ENCODE data around the gene GPR65. TPM values are rescaled to one million over a fixed set of nuclear protein-coding genes. Genes with fewer than 3 reads are reported as not detected.
"Not testable (repeated sequence)": the region's sequence is repeated elsewhere in the genome, so short reads cannot be mapped to it uniquely, and the experiment has no call there.

GPR65 gene
- polyA plus RNA-seq, 10 donors: 0.28 to 0.82 (median 0.54) TPM

DNA sequence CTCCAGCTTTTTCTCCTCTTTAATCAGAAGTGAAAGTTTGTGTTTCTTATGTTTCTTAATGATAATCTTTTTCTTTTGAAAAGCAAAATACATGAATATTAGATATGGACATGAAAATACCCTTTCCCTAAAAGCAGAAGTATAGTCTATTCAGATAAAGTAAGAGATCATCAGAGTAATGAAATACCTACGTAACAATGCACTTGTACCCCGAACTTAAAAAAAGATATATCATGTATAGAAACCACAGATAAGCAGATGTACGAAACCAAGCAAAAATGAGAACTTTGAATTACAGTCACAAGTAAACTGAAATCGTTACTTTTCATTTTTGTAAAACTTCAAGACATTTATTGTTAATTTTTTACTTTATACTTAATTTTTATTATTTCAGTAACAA, 1.5 kb upstream of the GPR65 start:
- DNase-seq: no peak

DNA sequence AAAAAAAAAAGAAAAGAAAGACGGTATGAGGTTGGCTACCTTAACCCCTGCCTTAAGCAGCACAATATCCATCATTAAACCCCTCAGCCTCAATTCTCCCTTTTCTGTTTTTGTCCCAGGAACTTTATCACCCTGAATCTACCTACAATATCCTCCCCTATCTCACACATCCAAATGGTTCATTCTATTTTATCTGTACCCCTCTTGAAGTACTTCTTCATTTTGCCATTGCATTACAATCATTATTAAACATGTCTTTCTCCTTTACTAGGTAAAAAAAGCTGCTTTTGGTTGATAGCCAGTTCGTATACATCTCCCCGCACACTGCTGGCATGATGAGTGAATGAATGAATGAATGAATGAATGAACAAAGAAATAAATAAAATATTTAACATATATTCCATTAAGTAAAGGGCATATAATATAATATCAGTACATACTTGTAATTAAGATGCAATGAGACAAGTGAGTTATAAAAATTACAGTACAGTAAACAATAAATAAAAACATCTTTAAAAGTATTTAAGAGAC, 364 bp upstream of the GPR65 start:
- DNase-seq: no peak

DNA sequence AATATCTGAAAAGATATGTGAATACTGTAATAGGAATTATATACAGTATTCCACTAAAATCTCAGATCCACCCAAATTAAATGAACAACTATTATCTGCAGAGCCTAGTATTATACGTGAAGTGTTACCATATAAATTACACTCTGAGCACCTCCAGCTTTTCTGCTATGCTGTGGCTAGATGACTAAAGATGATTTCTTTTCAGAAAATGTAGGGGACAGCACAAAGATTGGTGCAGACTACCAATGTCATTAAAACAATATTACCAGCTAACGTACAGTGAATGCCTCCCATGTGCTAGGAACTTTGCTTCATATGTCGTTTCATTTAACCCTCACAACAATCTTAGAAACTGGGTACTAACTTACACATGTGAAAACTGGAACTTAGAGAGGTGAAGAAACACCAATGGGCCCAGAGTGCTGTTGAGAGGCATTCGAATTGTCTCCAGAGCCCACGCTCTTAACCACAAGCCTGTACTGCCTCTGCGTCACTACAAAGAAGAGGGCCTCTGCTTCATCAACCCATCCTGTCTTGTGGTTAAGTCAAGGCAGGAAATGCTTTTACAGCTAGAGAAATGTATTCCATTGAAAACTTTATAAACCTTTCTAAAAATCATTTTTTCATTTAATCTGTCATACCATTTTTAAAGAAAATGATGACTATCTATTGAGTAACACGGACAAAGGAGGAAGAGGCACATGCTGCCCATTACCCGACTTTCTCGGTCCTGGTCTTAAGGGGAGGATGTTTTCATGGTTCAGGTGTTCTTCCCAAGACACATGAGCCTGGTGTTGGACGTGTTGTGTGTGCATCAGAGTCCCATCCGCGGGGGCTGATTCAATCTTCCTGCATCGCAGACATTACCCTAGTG, 1.3 kb downstream of the GPR65 start:
- no peak for DNase-seq

DNA sequence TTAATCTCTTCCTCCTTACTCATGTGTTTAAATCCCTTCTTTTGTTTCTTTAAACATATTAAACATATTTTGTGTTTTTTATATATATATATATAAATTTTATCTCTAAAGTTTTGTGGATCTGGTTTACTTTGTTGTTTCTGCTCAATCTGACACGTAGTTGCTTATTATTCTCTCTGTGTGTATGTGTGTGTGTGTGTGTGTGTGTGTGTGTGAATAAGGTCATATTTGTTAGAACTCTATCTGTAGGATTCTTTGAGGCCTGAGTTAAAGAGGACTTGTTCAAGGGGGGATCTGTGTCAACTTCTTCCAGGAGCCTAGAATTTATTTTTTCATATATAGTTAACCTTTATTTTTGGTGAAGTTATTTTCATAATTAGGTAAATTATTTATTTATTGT, 2.7 kb downstream of the GPR65 start:
- DNase-seq: no peak

DNA sequence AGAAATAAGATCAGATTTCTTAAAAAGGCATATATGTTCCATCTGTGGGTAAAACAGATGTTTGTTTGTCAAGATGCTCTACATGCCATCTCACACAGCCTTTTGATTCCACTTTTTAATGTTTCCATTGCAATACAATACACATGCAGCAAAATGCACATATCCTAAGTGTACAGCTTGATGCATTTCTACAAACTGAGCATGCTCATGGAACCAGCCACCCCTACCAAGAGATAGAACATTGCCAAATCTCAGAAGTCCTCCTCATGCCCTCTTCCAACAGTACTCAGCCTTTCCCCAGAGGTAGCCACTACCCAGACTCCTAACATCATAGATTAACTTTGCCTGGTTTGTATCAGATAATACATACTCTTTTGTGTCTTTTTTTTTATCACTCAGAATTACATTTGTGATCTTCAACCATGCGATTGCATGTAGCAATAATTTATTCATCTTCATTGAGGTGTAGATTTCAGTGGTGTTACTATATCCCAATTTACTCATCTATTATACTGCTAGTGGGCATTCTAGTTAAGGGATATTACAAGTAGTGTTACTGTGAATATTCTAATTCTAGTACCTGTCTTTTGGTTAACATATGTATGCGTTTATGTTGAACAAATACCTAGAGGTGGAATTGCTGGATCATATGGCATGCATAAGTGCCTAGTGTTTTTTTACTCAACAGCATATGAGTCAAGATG, 3.3 kb downstream of the GPR65 start:
- DNase-seq: no peak

DNA sequence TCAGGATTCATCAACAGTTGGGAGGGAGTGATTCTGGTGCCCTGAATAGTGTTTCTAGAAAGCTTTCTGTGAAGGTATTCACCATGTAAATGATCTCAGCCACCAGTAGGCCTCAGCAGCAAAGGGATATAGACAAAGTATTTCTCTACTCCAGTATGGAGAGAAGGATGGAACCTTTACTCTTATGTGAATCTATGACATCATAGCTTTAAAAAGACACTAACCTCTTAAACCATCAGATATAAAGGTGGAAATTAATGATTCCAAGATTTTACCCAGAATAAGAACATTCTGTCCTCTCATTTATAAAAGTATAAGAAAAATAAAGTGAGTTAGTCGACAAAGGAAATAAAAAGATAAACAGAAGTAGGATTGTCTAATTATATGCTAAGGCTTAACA, 4.6 kb downstream of the GPR65 start:
- DNase-seq: no peak

DNA sequence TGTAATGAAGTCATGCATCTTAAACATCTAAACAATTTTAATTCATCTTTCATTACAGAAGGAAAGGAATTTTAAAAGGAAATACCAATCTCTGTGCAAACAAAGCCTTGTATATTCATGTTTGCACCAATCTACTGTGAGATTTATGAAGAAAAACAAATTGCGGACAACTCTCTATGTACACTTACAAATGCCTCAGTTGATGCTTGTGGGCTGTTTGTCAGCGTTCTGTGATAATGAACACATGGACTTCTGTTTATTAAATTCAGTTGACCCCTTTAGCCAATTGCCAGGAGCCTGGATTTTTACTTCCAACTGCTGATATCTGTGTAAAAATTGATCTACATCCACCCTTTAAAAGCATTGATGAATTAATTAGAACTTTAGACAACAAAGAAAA, 5.4 kb downstream of the GPR65 start:
- DNase-seq: no peak

DNA sequence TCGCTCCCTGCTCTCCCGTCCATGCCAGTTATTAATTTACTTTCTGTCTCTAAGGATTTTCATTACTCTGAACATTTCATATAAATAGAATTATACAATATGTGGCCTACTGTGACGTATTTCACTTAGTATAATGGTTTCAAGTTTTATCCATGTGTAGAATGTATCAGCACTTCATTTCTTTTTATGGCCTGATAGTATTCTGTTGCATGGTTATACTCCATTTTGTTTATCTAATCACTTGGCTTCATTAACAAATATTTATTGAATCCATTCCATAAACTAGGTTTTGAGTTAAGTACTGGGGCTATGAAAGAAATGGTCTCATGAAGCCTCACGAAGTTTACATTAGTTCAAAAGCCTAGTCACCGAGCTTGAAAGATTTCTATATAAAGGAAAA, 7.6 kb downstream of the GPR65 start:
- DNase-seq: no peak

DNA sequence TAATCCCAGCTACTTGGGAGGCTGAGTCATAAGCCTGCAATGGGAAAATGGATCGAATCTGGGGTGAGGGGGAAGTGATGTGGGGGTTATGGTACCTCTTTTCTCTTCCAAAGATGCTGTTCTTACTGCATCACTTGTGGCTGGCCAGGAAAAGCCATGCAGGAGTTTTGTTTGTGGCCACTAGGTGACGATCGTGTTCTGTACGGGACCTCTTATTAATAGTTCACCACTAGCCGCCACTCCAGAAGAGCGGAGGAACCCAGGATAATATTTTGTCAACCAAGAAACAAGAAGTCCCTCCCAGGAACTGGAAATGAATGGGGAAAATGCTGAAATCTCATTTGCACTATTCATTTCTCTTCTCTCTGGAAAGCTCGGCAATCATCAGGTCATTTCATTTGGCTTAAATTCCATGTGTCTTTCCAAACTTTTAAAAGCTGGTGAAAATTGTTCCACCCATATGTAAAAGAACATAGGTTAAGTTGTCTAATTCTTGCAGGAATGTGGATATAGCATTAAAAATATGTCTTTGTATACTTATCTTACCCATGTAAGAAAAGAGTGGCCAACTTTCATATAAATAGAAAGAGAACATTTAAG, 8.9 kb downstream of the GPR65 start:
- DNase-seq: peak; percentile 51 to 80 (median 60)

DNA sequence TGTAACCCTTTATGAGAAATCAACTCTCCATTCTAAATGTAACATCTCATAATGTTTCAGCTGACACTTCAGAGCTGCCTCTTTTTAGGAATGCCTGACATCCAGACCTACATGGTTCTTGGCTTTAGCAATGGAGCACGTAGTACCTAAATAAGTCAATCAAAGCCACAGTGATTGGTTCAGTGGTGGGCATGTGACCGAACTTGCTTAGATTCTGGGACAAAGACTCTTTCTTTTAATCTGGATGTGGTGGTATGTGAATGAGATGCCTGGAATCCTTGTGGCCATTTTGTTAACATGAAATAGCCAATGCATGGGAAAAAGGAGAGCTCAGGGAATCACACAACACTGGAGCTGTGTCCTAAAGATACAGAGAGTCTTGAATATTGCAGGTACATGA, 11.8 kb downstream of the GPR65 start:
- no peak for DNase-seq

DNA sequence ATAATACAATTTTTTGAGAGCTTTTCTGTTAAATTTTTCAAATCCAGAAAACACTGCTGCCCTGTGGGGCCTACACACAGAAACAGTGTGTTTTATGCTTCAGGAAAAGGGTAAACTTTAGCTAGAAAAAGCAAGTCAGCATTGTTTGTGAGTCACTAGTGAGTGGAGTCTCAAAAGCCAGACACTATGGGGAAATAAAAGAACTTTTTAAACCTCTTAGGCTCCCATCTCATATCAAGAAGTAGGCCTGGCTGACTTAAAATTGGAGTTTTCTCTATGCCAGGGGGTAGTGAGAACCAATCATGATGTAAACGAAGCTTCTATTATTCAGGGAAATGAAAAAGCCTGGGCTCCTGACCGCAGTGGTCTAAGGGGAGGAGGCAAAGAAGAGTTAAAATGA, 12.6 kb downstream of the GPR65 start:
- DNase-seq: no peak

DNA sequence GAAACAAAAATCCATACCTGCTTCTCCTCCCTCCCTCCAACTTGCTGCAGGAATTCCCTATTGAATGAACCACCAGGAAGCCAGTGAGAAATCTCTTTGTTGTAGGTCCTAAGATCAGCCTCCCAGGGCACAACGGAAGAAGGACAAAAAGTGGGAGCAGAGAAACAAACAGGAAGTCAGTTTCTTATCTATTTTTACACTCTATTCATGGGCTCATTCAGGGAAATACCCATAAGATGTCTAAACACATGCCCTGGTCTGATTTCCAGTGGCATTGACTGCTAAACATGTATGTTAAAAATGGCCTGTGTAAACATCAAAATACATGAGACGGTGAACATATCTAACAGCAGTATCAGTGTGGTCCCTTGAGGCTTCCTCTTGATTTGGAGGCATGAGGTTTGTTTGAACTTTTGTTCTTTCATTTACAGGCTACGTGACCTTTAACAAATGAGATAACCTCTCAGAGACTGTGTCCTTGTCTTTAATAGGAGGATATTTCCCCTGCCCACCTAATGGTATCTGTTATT, 18.8 kb downstream of the GPR65 start:
- no peak for DNase-seq

DNA sequence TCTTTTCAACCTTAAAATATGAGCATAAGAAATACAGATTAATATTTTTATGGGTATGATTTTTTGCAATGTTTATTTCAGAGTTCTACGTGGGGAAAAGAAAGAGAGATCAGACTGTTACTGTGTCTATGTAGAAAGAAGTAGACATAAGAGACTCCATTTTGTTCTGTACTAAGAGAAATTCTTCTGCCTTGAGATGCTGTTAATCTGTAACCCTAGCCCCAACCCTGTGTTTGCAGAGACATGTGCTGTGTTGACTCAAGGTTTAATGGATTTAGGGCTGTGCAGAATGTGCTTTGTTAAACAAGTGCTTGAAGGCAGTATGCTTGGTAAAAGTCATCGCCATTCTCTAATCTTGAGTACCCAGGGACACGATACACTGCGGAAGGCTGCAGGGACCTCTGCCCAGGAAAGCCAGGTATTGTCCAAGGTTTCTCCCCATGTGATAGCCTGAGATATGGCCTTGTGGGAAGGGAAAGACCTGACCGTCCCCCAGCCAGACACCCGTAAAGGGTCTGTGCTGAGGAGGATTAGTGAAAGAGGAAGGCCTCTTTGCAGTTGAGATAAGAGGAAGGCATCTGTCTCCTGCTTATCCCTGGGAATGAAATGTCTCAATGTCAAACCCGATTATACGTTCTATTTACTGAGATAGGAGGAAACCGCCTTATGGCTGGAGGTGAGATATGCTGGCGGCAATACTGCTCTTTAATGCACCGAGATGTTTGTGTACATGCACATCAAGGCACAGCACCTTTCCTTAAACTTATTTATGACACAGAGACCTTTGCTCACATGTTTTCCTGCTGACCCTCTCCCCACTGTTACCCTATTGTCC, 19.5 kb downstream of the GPR65 start:
- not testable (repeated sequence) for DNase-seq

DNA sequence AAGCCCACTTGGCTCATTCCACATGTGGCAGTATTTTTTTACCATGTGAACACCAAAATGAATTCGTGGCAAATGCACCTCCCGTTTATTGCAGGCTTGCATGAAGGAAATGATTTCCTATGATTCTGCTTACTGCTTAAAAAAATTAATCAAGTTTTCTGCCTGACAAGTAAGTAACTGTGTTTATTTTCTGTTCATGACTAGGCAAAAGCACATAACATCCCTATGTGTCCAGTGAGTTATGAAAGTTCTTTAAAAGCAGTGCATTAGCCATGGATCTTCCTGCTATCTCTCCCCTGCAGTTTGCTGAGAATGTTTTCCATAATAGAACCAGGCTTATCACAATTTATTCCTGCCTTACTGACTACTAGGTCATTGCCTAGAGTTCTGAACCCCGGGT, 20.4 kb downstream of the GPR65 start:
- no peak for DNase-seq

DNA sequence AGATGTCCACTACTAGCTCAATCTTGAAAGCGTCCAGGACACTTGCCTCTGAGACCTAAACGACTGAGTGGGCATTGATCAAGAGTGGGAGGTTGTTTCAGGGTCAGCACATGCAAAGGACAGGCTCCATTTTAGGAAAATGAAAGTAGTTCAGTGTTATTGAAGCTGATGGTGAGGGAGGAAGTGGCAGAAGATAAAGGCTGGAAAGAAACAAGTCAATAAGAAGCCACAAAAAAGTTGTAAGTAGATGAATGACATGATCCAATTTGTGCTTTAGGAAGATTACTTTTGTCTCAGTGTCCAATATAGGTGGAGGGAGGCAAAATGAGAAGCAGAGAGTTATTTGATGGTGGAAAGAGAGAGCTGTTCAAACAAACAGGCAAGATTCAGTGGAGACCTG, 22.0 kb downstream of the GPR65 start:
- no peak for DNase-seq

DNA sequence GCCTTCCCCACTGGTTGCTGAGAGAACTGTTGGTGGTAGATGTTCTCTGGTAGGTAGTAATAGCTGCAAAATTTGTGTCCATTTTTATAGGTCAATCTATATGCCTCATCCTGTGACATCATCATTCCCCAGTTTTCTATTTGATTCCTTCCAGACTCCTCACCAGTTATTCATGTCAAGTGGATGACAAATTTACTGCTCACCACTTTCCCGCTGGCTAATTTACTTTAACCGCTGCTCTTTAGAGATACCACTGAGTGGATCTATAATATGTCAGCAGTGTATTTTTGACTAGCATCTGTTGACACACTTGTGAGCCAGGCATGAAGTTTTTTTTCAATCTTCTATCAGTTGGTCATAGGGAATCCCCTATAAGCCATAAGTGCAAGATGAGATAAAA, 24.6 kb downstream of the GPR65 start:
- no peak for DNase-seq

DNA sequence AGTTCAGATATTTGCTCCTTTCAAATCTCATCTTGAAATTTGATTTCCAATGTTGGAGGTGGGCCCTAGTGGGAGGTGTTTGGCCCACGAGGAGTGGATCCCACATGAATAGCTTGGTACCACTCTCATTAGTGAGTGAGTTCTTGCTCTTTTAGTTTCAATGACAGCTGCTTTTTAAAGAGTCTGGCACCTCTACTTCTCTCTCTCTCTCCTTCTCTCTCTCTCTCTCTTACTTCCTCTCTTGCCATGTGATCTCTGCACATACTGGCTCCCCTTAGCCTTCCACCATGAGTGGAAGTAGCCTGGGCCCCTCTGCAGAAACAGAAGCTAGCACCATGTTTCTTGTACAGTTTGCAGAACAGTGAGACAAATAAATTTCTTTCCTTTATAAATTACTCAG, 25.1 kb downstream of the GPR65 start:
- DNase-seq: no peak

DNA sequence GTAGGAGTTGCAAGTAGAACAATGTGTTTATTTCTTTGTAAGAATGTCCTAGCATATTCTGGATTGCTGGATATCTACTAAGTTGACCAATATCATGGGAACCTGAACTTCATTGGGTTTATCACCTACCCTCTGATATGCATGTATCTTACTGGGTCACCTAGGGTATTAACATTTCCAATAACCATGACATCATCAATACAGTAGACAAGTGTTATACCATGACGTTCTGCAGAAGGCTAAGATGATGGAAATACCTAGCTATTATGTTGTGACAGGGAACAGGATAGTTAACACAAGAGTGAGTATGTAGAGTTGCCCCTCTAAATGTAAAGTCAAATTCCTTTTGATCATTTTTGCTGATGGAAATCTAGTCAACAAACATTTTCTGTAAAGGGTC, 26.0 kb downstream of the GPR65 start:
- DNase-seq: no peak

DNA sequence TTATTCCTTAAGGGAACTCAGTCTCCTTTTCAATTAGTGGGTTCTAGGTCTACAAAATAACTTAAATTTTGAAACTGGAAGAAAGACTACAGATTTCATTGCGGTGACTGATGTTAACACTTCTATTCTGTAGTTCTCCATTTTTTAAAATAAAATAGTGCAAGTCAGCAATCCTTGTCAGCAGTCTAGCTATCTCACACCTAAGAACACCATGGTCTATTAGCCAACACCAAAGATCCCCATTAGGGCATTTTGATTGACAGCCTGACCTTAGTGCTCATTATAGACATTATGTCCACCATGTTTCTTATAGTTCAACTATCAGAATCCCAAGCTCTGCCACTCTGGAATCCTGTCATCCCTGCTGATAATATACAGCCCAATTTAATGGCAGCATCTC, 27.4 kb downstream of the GPR65 start:
- DNase-seq: no peak

DNA sequence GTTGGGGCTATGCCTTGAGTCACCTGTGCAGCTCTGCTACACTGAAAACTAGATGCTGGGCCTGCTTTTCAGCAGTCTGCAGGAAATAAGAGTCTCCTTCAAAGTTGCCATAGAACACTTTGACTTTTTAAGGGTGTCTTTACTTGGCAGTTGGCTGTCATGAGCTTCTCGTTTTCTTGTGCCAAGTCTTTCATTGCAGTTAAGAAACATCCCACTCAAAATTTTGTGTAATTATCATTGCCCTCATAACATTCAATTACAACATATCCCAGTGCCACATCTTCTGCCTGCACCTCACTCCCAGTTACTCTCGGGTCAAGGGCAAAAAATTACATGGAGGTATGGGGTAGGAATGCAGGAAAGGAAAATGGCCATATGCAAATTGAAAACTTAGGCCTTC, 29.1 kb downstream of the GPR65 start:
- DNase-seq: no peak

DNA sequence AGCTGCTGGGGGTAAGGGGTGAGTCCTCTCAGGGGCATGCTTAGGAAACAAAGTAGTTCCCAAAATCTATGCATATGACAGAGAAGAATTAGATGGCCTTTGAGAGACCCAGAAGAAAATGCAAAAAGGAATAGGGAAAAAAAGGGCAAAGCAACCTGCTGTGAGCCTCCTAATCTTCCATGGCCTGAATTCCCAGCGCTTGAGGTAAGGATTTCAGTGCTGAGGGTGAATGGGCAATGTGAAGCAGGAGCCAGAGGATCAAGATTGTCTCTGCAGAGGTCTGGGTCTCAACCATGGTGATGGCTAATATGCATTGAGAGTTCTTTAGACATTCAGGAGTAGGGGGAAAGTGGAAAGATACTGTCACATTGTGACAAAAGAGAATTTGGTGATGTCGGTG, 31.5 kb downstream of the GPR65 start:
- DNase-seq: no peak

DNA sequence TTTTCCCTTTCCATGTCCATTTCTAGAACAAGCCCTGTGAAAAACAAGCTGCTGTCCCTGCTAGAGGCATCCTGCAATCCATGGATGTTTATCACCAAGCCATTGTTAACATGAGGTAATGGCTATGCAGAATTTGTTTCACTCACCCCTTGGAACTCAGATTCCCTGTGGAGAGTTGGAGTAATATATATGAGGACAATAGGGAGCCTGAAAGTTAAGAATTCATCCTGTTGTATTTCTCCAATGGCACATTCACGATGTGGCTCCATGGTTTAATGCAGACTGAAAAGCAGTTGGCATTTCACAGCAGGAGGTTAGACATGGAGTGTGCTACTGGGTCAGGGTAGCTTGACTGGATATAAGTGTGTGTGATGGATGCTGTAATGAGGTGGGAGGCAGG, 32.4 kb downstream of the GPR65 start:
- DNase-seq: no peak
